GM19452 (cell line): Measurements from ENCODE around the gene LMO1.

ENCODE experiments used
- ATAC-seq: cut with Tn5 transposase; IDR thresholded peaks from one replicate; pipeline ENCODE4 v1.9.1; 2021; ENCODE audit not compliant: unreplicated experiment

The LMO1 gene

DNA sequence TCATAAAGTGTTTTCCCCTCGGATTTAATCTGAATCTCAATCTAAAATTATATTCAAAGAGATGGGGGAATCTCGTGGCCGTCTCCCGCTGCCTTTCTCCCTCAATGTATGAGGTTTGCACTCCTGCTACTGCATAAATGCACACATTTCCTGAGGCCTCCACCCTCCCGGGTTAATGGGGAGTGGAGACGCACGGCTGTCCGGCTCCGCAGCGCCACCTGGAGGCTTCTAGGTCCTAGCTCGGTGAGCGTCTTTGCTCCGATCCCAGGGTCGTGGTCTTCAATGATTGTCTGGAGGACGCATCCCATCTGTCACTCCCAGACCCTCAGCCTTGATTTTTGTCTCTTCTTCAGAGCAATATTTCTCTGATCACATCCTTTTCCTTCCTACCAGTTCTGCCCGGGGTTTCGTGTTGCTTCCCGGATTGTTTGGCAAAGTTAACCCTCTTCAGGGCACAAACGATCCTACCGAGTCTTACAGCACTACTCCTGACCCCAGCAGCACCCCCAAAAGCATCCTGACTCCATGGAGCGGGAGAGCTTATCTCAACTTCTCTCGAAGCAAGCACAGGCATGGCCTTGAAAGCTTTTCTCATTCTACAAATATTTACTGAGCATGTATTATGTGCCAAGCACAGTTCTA is at the start of gene LMO1:
LMO1 (minus strand) TSS at position 110 of the 642 bp plus-strand sequence. CDS start 516 bp downstream, outside the sequence.
- ATAC-seq, result peak; percentile 74

DNA sequence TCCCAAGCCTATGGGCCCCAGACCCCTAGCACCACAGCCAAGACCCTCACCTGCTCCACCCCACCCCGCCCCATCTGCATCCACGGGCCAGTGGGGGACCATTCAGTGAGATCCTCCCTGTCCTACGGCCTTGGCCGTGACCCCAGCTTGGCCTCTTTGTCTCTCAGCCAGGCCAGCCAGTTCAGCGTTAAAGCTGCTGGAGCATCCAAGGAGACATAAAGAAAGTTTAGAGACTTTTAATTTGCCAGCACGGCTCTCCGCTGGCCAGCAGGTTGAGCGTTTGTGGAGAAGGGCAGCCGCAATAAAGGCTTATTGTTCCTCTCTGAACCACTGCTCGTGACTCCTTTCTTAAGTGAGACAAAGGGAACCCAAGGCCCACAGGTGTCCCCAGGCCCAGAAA is 49.3 kb upstream of the LMO1 start:
- ATAC-seq, result no peak

DNA sequence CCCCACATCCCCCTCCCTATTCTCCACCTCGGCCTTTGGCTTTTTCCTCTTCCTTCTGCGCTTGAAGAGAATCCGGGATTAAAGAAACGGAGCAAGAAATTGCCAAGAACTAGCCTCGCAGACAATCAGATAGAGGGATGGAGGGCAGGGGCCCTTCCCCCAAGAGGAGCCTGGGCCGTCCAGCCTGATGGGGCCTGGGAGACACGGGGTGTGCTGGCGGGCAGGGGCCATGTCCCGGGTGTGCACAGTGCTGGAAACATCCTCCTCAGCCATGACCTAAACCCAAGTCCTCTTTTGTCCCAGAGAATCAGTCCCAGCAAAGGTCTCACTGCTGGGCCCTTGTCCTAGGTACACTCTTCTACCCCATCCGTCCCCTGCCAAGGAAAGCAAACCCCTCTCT is 47.7 kb upstream of the LMO1 start:
- ATAC-seq, result no peak

DNA sequence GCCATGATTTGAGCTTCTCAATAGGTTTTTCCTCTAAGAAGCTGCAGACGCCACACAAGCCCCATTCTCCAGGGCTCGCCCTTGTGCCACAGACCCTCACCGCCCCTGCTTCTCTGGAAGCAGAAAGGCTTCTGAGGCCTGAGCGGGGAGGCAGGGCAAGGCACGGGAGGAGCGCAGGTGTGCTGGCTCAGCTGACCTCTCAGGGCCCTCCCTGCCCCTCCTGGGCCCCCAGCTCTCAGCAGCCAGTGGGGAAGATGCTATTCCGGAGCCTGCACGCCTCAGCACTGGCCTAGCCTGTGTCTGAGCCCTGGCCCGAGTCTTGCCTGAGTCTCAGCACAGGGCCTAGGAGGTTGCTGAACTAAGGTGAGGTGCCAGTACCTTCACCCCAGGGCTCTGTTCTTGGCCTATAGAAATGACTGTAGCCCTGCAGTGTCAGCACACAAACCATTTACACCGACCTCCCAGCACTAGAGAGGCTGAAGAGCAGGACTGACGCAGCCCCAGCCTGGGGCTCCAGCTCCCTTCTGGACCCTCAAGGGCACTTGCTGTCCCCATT is 47.1 kb upstream of the LMO1 start:
- ATAC-seq, result no peak

DNA sequence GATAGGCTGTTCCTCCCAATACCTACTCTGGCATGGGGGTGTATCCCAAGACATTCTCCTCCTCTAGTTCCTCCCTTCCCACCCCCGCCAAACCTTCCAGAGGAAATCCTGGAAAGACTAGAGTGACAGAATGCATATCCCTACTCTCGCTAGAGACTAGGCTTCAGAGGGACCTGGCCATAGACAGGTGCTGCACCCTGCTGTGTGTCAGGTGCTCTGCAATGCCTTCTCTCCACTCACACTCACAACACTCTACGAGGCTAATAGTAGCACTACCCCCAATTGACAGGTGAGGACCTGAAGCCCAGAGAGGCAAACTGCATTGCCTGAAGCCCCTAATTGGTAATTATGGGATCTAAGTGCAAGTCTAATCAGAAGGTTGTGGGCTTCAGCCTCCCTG is 46.2 kb upstream of the LMO1 start:
- ATAC-seq, result no peak

GRCh38 chr11:8309311-8309710 is 45.6 kb upstream of the LMO1 start:
- no peak for ATAC-seq

GRCh38 chr11:8307601-8308000 is 43.9 kb upstream of the LMO1 start:
- ATAC-seq, result no peak

GRCh38 chr11:8301622-8302021 is 37.9 kb upstream of the LMO1 start:
- ATAC-seq, result no peak

- ATAC-seq, result no peak
Observed at GRCh38 chr11:8298801-8299786, 35.4 kb upstream of the LMO1 start.

- ATAC-seq, result no peak
Observed at GRCh38 chr11:8297781-8298440, 34.2 kb upstream of the LMO1 start.

DNA sequence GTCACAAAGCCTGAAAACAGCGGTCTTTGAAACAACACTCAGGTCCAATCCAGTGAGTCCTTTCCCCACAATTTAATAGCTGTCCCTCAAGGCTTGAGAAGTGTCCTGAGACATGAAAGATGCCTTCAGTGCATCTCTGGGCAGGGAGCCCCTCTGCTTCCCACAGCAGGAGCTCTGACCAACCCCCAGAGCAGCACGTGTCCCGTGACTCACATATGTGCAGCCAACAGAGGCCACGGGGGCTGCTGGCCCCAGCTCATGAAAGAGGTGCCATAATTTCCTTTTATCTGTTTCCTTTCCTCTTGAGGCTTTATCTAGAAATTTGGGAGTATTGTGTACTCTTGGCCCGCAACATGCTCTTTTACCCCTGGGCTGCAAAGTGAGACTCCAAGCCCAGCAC is 33.2 kb upstream of the LMO1 start:
- no peak for ATAC-seq

GRCh38 chr11:8296038-8296649 is 32.5 kb upstream of the LMO1 start:
- no peak for ATAC-seq

DNA sequence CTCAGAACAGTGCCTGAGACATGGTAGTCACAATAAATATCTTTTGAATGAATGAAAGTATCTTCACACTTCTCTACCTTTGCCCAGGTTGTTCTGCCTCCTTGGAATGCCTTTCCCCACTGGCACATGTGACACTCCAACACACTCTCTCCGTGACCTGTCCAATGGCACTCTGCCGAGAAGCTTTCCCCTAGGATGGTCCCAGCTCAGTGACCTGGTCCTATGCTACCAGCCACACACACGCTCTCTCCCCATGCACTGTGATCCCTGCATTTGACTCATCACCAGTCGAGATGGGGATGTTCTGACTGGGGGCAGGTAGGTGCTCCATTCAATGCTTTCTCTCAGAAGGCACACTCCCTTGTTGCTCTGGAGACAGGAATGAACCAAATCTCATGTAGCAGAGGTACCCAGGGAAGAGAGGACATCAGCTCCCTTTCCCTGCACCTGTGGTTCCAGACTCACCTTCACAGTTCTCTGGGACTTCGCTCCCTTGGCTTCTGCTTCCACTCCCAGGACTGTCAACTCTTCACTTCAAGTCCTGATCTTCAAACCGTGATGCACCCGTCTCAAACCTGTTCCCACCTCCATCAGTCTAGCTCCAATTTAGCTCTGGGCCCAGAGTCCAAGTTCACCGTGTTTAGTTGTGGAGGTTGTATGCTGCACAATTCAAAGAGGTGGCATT is 30.7 kb upstream of the LMO1 start:
- no peak for ATAC-seq

- ATAC-seq, result no peak
Observed at GRCh38 chr11:8293171-8293570, 29.5 kb upstream of the LMO1 start.

GRCh38 chr11:8292351-8292750 is 28.7 kb upstream of the LMO1 start:
- no peak for ATAC-seq

DNA sequence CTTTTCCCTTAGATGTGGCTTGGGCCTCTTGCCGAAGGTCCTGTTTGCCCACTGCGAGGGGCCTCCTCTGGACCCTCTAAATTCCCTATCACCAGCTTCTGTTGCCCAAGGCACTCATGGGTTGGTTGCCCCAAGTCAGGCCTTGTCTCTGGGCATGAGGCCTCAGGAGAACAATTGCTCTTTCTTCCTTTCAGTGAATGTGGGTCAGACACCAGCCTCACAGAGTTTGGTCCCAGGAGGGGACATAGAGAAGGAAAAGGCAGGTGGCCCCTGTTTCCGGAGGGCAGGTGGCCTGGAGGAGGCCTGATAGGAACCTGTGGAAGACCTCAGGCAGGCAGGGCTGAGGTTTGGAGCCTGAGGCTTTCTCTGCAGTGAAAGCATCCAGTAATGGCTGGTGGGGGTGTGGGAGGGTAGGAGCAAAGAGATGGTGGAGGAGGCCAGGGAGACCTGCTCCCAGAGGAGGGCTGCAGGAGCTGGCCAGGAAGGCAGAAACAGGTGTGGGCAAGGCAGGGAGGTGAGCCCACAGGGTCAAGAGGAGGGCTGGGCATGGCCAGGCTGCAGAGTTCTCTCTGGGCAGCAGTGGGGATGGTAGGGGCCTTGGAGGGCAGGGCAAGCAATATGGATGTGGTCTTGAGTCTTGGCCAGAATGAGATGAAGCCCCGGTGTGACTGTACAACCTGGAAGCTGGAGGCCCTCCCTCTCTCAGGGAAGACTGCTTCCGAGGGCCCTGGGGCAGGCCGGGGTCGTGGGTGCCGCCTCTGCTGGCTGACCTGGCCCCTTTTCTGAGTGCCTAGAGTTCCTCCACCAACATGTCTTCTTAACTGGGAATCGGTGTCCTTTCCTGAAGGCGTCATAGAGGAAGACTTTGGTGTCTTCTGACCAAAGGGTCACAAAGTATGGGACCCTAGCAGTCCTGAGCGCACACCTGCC is 28.0 kb upstream of the LMO1 start:
- ATAC-seq, result no peak

GRCh38 chr11:8290081-8290810 is 26.6 kb upstream of the LMO1 start:
- ATAC-seq, result no peak

DNA sequence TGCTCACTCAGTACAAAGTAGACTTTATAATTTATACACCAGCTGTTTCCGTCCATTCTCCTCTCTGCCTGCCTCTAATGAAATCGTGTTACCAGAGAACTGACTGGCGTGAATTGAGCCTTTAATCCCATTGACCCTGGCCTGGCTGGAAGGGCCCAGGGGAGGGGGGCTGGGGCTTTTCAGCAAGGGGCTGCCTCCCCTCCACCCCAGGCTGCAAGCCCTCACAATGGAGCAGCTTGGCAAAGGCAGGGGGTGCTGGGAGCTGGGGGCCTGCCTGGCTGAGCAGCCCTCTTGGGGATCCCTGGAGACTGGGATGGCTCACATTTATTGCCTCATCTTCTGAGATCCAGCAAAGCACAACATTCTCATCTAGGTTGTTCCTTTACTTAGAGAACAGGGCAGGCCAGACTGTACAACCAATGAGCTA is 25.8 kb upstream of the LMO1 start:
- no peak for ATAC-seq
